ENCODE measurements around the gene SORCS2. TPM values are rescaled to one million over a fixed set of nuclear protein-coding genes. Genes with fewer than 3 reads are reported as not detected.

Gene SORCS2
- polyA plus RNA-seq, 1 donor from 2014 or later = 1.0 TPM

- Histone ChIP-seq H3K4me2 (ENCODE audit: low read length) (no peak overlapping the region), H3K9ac (ENCODE audit: low read length) (no peak overlapping the region), H3F3A (ENCODE audit: insufficient read depth, low read length, poor library complexity, severe bottlenecking) (no peaks in the 10 kb centered on the region), H4K20me1 (ENCODE audit: insufficient read depth) (no peaks in the 10 kb centered on the region), H3K36me3 (ENCODE audit: insufficient read depth, low read length) (no peaks in the 10 kb centered on the region), H3K79me2 (replicated peaks; ENCODE audit: insufficient read depth, low read length) (no peaks in the 10 kb centered on the region), H2AFZ (ENCODE audit: low read depth, low read length) (no peak overlapping the region), H3K4me3 (ENCODE audit: low read length) (no peak overlapping the region), H3K27me3 (ENCODE audit: insufficient read depth, low read depth, low read length) (no peaks in the 10 kb centered on the region), H3K27ac (ENCODE audit: low read length) (no peak overlapping the region), H3K9me3 (ENCODE audit: low read length) (no peaks in the 10 kb centered on the region), H3K9me2 (ENCODE audit: insufficient read depth, low read length) (no peaks in the 10 kb centered on the region)
- TF ChIP-seq POLR2AphosphoS5 (IDR thresholded peaks at IDR 0.05) (no peak), EP300 (conservative IDR thresholded peaks at IDR 0.05; ENCODE audit: poor library complexity, severe bottlenecking) (no peak), REST (IDR thresholded peaks at IDR 0.05; ENCODE audit: borderline replicate concordance) (no peak), SMC3 (conservative IDR thresholded peaks at IDR 0.05; ENCODE audit: poor library complexity) (no peak), TAF1 (IDR thresholded peaks at IDR 0.05; ENCODE audit: low read depth) (no peak), MXI1 (conservative IDR thresholded peaks at IDR 0.05; ENCODE audit: poor library complexity, severe bottlenecking) (no peak), CTCF (IDR thresholded peaks at IDR 0.05; ENCODE audit: poor library complexity, severe bottlenecking) (no peak), EZH2 (IDR thresholded peaks at IDR 0.05; ENCODE audit: borderline replicate concordance, insufficient read depth, low read length, poor library complexity, severe bottlenecking) (no peak), RAD21 (conservative IDR thresholded peaks at IDR 0.05) (no peak)
Measured at GRCh38 chr4:7266525-7267292, 74.4 kb downstream of the SORCS2 start.

- no peaks in the 10 kb centered on the region for H3K27me3 ChIP-seq (ENCODE audit: insufficient read depth, low read depth, low read length)
- H3K4me3 ChIP-seq (ENCODE audit: low read length) = no peak overlapping the region
- H3K79me2 ChIP-seq (replicated peaks; ENCODE audit: insufficient read depth, low read length) = no peaks in the 10 kb centered on the region
- H3K36me3 ChIP-seq (ENCODE audit: insufficient read depth, low read length) = no peaks in the 10 kb centered on the region
- no peak overlapping the region for H3K27ac ChIP-seq (ENCODE audit: low read length)
- H2AFZ ChIP-seq (ENCODE audit: low read depth, low read length) = no peak overlapping the region
- no peaks in the 10 kb centered on the region for H3F3A ChIP-seq (ENCODE audit: insufficient read depth, low read length, poor library complexity, severe bottlenecking)
- no peak overlapping the region for H3K4me2 ChIP-seq (ENCODE audit: low read length)
- H3K9me3 ChIP-seq (ENCODE audit: low read length) = no peaks in the 10 kb centered on the region
- no peaks in the 10 kb centered on the region for H4K20me1 ChIP-seq (ENCODE audit: insufficient read depth)
- TF ChIP-seq EZH2 (IDR thresholded peaks at IDR 0.05; ENCODE audit: borderline replicate concordance, insufficient read depth, low read length, poor library complexity, severe bottlenecking) (no peak), REST (IDR thresholded peaks at IDR 0.05; ENCODE audit: borderline replicate concordance) (no peak), MXI1 (conservative IDR thresholded peaks at IDR 0.05; ENCODE audit: poor library complexity, severe bottlenecking) (no peak), RAD21 (conservative IDR thresholded peaks at IDR 0.05) (no peak), TAF1 (IDR thresholded peaks at IDR 0.05; ENCODE audit: low read depth) (no peak), POLR2AphosphoS5 (IDR thresholded peaks at IDR 0.05) (no peak), EP300 (conservative IDR thresholded peaks at IDR 0.05; ENCODE audit: poor library complexity, severe bottlenecking) (no peak), CTCF (IDR thresholded peaks at IDR 0.05; ENCODE audit: poor library complexity, severe bottlenecking) (no peak), SMC3 (conservative IDR thresholded peaks at IDR 0.05; ENCODE audit: poor library complexity) (no peak)
- H3K9me2 ChIP-seq (ENCODE audit: insufficient read depth, low read length) = no peaks in the 10 kb centered on the region
- no peak overlapping the region for H3K9ac ChIP-seq (ENCODE audit: low read length)
Measured at GRCh38 chr4:7267829-7268228, 75.5 kb downstream of the SORCS2 start.

All from neural cell (in vitro differentiated cells).